Islet of Langerhans (tissue), 1 donor: Measurements from ENCODE around the gene SPINT3.

Experiments used
- FAIRE-seq: peaks from one replicate; lab custom pipeline; 2011; peaks lifted over from hg19 to GRCh38; lab: Jason Lieb, UNC

SPINT3 gene

GRCh38 chr20:45515147-45515913 is at the start of gene SPINT3:
Gene SPINT3 (minus strand): TSS chr20:45515622. CDS start chr20:45515608, 14 bp downstream.
- FAIRE-seq = no peak

GRCh38 chr20:45564760-45565276 is 49.4 kb upstream of the SPINT3 start:
- FAIRE-seq = no peak

GRCh38 chr20:45555198-45555597 is 39.8 kb upstream of the SPINT3 start:
- no peak for FAIRE-seq

GRCh38 chr20:45552456-45552855 is 37.0 kb upstream of the SPINT3 start:
- no peak for FAIRE-seq

GRCh38 chr20:45550765-45551164 is 35.3 kb upstream of the SPINT3 start:
- FAIRE-seq = peak; percentile 65

- no peak for FAIRE-seq
Measured at GRCh38 chr20:45548410-45548809, 33.0 kb upstream of the SPINT3 start.

- no peak for FAIRE-seq
Measured at GRCh38 chr20:45547206-45547770, 31.9 kb upstream of the SPINT3 start, which contains the start of gene EPPIN. Gene EPPIN (minus strand): TSS chr20:45547401. CDS start chr20:45547357, 44 bp downstream.

GRCh38 chr20:45545754-45546453 is 30.5 kb upstream of the SPINT3 start:
- no peak for FAIRE-seq

GRCh38 chr20:45545351-45545750 is 29.9 kb upstream of the SPINT3 start:
- no peak for FAIRE-seq

GRCh38 chr20:45539382-45539781 is 24.0 kb upstream of the SPINT3 start, which contains the start of gene WFDC6:
Gene WFDC6 (minus strand): TSS chr20:45539482. CDS start chr20:45539407, 75 bp downstream.
- FAIRE-seq = no peak

GRCh38 chr20:45538209-45538799 is 22.9 kb upstream of the SPINT3 start:
- no peak for FAIRE-seq

- no peak for FAIRE-seq
Measured at GRCh38 chr20:45527294-45527693, 11.9 kb upstream of the SPINT3 start.

- FAIRE-seq = no peak
Measured at GRCh38 chr20:45523821-45524220, 8.4 kb upstream of the SPINT3 start.

- no peak for FAIRE-seq
Measured at GRCh38 chr20:45518282-45518681, 2.9 kb upstream of the SPINT3 start.

- FAIRE-seq = no peak
Measured at GRCh38 chr20:45510242-45510862, 5.1 kb downstream of the SPINT3 start.

GRCh38 chr20:45509091-45509490 is 6.3 kb downstream of the SPINT3 start:
- no peak for FAIRE-seq

GRCh38 chr20:45508068-45508886 is 7.1 kb downstream of the SPINT3 start:
- FAIRE-seq = no peak

- no peak for FAIRE-seq
Measured at GRCh38 chr20:45507011-45507820, 8.2 kb downstream of the SPINT3 start.

GRCh38 chr20:45506398-45506797 is 9.0 kb downstream of the SPINT3 start:
- no peak for FAIRE-seq

- no peak for FAIRE-seq
Measured at GRCh38 chr20:45503403-45503802, 12.0 kb downstream of the SPINT3 start.
